DND-41 (cell line): ENCODE results near the gene EIF2S1.

ENCODE experiments used
- ATAC-seq: fragments of 200-7000 bp; cut with Tn5 transposase; 3 replicates; pipeline ENCODE4 v1.9.1; 2021; ENCODE audit warnings: low read depth; ENCODE audit not compliant: insufficient read depth
- DNase-seq: peaks from one replicate; pipeline ENCODE4 v3.0.0-alpha.2; 2020
- H2AFZ ChIP-seq: 2 replicates; pipeline ENCODE4 v1.6.0; 2012; ENCODE audit warnings: low read depth, low read length
- H3K27ac ChIP-seq: 2 replicates; pipeline ENCODE4 v1.5.1; 2012; ENCODE audit warnings: low read length, inconsistent platforms
- H3K27me3 ChIP-seq: fragments of 200-600 bp; sonication (generic); 2 replicates; pipeline ENCODE4 v1.6.0; 2012; ENCODE audit warnings: low read length, mild to moderate bottlenecking, inconsistent platforms; ENCODE audit not compliant: insufficient read depth, poor library complexity
- H3K36me3 ChIP-seq: 2 replicates; pipeline ENCODE4 v1.5.1; 2012; ENCODE audit warnings: low read length, inconsistent platforms; ENCODE audit not compliant: insufficient read depth
- H3K4me1 ChIP-seq: 2 replicates; pipeline ENCODE4 v1.5.1; 2012; ENCODE audit warnings: mild to moderate bottlenecking, low read length; ENCODE audit not compliant: insufficient read depth
- H3K4me2 ChIP-seq: 2 replicates; pipeline ENCODE4 v1.6.0; 2012; ENCODE audit warnings: mild to moderate bottlenecking, moderate library complexity, low read length, inconsistent platforms; ENCODE audit not compliant: insufficient read depth
- H3K4me3 ChIP-seq, 2 experiments: fragments of 200-600 bp in 1 of 2; shearing (Covaris generic) in 1 of 2; 2 replicates each; pipeline ENCODE4 v1.5.1; 2012 to 2016; ENCODE audit warnings: inconsistent platforms in 2 of 2, low read length in 2 of 2, mild to moderate bottlenecking in 2 of 2, low read depth in 1 of 2, moderate library complexity in 1 of 2
- H3K79me2 ChIP-seq: 2 replicates; pipeline ENCODE4 v1.6.0; 2012; ENCODE audit warnings: low read length, inconsistent platforms; ENCODE audit not compliant: insufficient read depth
- H3K9ac ChIP-seq: 2 replicates; pipeline ENCODE4 v1.6.0; 2012; ENCODE audit warnings: low read depth, mild to moderate bottlenecking, inconsistent platforms, low read length, moderate library complexity
- H3K9me3 ChIP-seq: 2 replicates; pipeline ENCODE4 v1.5.1; 2012; ENCODE audit warnings: low read length, moderate library complexity, mild to moderate bottlenecking, inconsistent platforms; ENCODE audit not compliant: insufficient read depth, severe bottlenecking
- H4K20me1 ChIP-seq: 2 replicates; pipeline ENCODE4 v1.6.0; 2012; ENCODE audit warnings: low read length; ENCODE audit not compliant: insufficient read depth
- CTCF ChIP-seq: IDR thresholded peaks from 2 replicates; pipeline ENCODE4 v1.5.1; 2012; ENCODE audit warnings: borderline replicate concordance, low read length, moderate library complexity, mild to moderate bottlenecking; ENCODE audit not compliant: poor library complexity, severe bottlenecking; ENCODE audit errors: extremely low read depth
- EZH2 ChIP-seq: IDR thresholded peaks from 3 replicates; pipeline ENCODE4 v1.6.1; 2012; ENCODE audit warnings: borderline replicate concordance, low read depth, mild to moderate bottlenecking, moderate library complexity, low read length, inconsistent platforms; ENCODE audit not compliant: severe bottlenecking

The EIF2S1 gene

GRCh38 chr14:67435603-67436002 lies 75.5 kb downstream of the EIF2S1 start:
- H3K27me3 ChIP-seq = peaks cover 10% of the 10 kb centered on the region

More at GRCh38 chr14:67435603-67436002, 75.5 kb downstream of the EIF2S1 start:
- no peaks in the 10 kb centered on the region for H3K79me2 ChIP-seq
- H3K9me3 ChIP-seq = no peaks in the 10 kb centered on the region
- no peak overlapping the region for H3K27ac ChIP-seq
- TF ChIP-seq CTCF (no peak), EZH2 (no peak)
- no peaks in the 10 kb centered on the region for H3K36me3 ChIP-seq
- no peak for DNase-seq
- no peaks in the 10 kb centered on the region for H3K4me1 ChIP-seq
- no peaks in the 10 kb centered on the region for H4K20me1 ChIP-seq
- no peak overlapping the region for H3K9ac ChIP-seq
- ATAC-seq = no peak
- no peak overlapping the region for H3K4me2 ChIP-seq
- H3K4me3 ChIP-seq = no peak overlapping the region
- H2AFZ ChIP-seq = no peak overlapping the region
